A204.1 (cell line): ENCODE results near the gene ALG14.
"Not testable (repeated sequence)": the region's sequence is repeated elsewhere in the genome, so short reads cannot be mapped to it uniquely, and the experiment has no call there.

Source experiments
- FAIRE-seq: peaks from 2 replicates; lab custom pipeline; 2012; peaks lifted over from hg19 to GRCh38; lab: Jason Lieb, UNC

The ALG14 gene

DNA sequence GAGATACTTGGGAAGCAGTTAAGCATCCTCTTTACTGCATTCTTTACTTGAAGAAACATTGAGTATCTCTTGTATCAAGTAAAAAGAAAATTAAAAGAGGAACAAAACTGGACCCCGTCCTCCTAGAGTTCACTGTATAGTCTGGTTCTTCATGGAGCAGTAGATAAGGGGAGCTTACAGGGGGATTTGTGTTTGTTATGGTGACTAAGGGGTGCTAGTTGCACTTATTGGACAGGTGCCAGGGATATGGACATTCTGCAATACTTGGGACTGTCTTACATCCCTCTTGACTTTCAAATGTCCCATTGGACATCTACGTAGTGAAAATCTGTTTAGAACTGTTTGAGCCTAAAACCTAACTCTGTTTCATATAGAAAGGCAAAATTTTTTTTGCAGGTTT lies 67.2 kb downstream of the ALG14 start:
- FAIRE-seq: no peak

DNA sequence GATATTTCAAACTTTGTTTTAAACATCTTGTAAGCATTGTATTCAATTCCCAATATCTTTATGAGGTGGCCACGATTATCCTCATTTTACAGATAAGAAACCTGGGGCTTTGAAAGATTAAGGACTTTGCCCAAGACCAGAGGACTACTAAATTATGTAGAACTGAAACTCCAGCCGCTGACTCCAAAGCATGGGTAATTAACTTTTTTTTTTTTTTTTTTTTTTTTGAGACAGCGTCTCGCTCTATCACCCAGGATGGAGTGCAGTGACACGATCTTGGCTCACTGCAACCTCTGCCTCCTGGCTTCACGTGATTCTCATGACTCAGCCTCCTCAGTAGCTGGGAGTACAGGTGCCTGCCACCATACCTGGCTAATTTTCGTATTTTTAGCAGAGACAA lies 68.7 kb downstream of the ALG14 start:
- FAIRE-seq: no peak

DNA sequence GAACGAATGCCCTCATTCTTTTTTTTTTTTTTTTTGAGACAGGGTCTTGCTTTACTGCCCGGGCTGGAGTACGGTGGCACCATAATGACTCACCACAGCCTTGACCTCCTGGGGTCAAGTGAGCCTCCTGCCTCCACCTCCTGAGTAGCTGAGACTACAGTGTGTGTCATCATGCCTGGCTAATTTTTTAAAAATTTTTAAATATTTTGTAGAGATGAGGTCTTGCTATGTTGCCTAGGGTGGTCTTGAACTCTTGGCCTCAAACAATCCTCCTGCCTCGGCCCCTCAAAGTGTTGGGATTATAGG lies 69.4 kb downstream of the ALG14 start:
- FAIRE-seq: no peak

- no peak for FAIRE-seq
Observed at GRCh38 chr1:95002540-95003432, 70.0 kb downstream of the ALG14 start.

- no peak for FAIRE-seq
Observed at GRCh38 chr1:95002164-95002539, 70.6 kb downstream of the ALG14 start.

DNA sequence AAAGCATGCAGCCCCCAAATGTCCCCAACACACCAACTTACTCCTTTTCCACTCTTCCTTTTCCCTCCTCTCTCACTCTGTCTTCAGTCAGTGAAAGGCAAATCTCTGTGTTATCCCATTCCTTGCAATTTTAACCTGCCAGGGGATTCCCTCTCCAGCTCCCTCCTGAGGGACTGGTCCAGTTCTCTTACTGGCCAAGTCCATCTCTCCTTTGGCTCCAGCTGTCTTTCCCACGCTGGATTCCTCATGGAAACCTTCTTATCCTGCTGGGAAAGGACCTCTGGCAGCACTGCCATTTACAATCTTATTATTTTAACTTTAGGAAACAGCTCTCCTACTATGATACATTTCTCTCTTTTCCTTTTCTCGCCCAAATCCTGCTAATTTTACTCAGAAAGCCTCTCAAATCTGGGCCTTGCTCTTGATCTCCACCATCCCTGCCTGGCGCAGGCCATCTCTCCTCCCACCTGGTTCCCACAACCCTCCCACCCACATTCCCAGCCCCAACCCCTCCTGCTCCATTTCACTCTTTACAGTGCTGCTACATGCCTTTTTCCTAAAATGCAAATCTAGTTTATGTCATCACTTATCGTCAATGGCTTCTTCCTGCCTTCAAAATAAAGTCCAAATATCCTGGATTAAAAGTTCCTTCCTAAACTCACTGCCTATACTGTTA lies 73.2 kb downstream of the ALG14 start:
- FAIRE-seq: no peak

GRCh38 chr1:94998748-94999147 lies 74.0 kb downstream of the ALG14 start:
- no peak for FAIRE-seq

DNA sequence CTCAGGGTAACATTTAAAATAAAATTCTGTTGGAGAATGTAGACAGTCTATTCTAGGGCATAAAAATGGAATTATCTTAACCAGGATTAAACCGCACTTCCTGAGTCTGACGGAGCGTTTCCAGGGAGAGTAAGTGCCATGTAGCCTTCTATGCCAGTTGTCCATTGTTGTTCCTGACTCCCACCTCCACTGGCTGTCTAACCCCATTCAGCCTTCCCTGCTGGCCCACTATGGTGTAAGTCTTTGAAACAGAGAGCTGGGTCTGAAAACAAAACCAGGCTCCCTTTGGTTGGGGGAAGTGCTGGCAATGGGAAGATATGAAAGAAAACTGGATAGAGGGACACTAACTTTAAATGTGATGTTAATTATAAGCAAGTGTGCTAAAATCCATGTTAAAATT lies 74.6 kb downstream of the ALG14 start:
- no peak for FAIRE-seq

DNA sequence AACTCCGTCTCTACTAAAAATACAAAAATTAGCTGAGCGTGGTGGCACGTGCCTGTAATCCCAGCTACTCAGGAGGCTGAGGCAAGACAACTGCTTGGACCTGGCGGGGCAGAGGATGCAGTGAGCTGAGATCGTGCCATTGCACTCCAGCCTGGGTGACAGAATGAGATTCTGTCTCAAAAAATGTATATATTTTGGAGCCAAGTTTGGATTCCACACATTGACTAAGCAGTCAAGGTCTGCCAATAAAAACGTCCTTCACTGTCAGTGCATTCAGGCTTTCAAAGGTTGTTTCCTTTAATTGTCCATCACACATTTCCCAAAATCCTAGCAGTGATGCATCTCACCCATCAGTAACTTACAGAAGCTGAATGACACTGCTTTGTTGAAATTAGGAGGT lies 77.2 kb downstream of the ALG14 start:
- not testable (repeated sequence) for FAIRE-seq

- FAIRE-seq: no peak
Observed at GRCh38 chr1:94994805-94995204, 77.9 kb downstream of the ALG14 start.

- no peak for FAIRE-seq
Observed at GRCh38 chr1:94993931-94994645, 78.7 kb downstream of the ALG14 start.

GRCh38 chr1:94992863-94993563 lies 79.7 kb downstream of the ALG14 start:
- peak; percentile 99 for FAIRE-seq

DNA sequence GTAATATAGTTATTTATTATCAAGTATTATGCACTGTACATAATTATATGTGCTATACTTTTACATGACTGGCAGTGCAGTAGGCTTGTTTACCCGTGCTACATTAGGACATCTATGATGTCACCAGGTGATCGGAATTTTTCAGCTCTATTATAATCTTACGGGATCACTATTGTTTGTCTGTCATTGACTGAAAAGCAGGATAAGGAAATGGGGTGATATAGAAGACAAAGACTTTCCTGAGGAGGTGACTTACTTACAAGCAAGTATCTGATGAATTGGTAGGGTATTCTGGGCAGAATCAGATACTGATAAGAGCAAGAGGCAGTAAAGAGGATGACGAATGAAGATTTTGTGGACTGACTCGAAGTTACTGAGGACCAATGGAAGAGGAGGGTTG lies 80.6 kb downstream of the ALG14 start:
- no peak for FAIRE-seq

- FAIRE-seq: no peak
Observed at GRCh38 chr1:94989911-94990473, 82.8 kb downstream of the ALG14 start.

GRCh38 chr1:94989398-94989797 lies 83.4 kb downstream of the ALG14 start:
- FAIRE-seq: no peak

DNA sequence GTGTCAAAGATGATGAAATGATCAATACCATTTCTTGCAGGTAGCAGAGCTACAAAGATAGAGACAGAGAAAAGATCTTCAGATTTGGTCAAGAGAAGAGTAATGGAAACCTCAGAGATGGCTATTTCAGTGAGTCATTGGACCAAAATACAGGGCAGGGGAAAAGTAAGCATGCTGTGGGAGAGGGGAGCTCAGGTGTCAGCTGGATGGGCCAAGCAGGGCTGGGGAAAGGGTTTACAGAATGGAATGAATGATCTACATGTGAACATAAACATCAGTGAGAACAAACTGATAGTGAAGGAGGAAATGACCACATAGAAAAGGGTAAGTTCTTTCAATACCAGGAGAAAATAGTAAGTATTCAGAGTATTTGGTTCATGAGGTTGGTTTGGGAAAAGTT lies 84.4 kb downstream of the ALG14 start:
- no peak for FAIRE-seq

DNA sequence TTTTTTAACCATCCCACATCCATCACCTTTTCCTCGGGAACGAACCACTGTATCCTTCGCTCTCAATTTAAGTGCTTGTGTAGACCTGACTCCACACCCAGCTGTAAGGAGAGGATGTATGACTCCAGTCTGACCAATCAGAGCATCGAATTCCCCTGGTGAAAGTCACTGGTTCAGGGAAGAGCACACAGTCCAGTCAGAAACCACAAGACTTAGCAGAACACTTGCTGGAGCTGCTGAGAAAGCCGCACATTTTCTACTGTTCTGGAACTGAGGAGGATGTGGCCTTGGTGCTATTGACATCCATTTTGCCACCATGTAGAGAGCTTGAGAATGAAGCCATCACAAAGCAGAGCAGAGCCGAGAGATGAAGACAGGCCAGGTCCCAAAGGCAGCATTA lies 86.0 kb downstream of the ALG14 start:
- no peak for FAIRE-seq

DNA sequence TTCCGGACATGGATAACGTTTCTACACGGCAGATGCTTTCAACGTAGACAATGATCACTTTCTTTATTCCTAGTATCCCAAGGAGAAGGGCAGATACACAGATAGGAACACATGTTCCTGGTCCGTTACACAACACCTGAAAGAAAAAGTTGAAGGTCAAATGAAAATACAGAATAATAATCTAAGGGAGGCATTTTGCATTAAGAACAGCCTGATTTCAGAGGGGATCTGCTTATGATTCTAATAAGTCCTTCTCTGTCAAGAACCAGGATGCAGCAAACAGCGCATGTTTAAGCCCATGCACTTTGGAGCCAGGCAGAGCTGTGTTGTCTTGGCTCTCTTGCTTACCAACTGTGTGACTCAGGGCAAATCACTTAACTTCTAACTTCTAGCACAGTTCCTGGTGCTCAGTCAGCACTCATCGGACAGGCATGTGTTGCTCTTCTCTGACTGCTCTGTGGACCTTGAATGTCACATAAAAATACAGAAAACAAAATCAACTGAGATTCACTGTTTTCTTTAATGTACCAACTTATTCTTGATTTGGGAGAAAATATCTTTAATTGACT lies 89.5 kb downstream of the ALG14 start:
- FAIRE-seq: no peak

DNA sequence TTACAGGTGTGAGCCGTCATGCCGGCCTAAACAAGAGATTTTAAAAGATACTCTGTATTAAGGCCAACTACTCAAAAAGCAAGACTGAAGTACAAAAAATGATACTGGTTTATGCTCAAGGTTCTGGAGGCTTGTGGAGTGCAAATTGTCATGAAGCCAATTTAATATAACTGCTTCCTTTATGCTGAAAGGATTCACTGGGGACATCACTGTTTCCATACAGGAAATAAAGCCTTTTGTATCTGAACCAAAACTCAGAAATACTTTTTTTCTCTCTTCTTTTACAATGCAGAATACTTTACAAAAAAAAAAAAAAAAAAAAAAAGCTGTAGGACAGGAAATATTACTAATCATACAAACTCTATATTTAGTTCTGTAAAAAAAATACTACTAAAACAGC lies 90.4 kb downstream of the ALG14 start:
- no peak for FAIRE-seq

GRCh38 chr1:94981575-94981973 lies 91.2 kb downstream of the ALG14 start:
- FAIRE-seq: no peak

DNA sequence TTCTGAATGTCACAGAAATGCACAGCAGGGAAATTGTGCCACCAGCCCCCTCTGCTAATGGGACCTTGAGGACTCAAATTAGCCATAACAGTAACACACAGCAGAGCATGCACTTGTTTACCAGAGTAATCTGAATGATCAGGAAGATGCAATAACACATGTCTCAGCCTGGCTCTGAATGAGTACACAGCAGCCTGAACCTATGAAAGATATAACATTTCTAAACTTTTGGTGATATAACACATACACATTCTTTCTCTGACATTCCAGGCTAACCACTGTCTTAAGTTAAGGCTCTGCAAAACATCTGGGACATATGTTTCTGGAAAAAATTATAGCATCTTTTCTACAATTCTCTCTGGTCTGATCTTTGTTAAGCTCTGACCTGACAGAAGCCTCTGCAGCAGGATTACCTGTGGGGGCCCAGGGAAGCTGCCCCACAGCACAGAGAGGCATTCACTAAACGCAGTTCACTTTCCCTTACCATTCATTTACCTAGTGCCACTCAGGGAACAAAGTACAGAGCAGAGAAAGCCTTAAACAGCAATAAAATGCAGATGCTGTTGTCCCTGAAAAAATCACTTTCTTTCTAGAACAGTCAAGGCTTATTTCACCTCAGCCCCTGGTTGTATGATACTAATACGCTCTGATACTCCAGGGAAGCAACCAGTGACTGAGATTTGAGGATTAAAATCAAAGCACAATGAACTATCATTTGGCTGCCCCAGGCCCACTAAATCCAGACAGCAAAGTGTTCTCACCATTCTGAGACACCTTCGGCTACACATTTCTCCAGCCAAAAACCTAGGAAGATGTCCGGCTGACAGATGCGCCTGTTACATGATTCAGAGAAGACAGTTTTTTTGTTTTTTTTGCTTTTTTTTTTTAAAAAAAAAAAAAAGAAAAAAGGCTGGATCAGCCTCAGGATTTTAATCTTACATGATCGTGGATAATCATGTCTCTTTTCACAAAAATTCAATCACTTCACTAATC lies 91.9 kb downstream of the ALG14 start:
- no peak for FAIRE-seq
